Rectal smooth muscle tissue (tissue), 1 donor: Measurements from ENCODE around the gene DES.
"Not testable (repeated sequence)": the region's sequence is repeated elsewhere in the genome, so short reads cannot be mapped to it uniquely, and the experiment has no call there.

Experiments used
- H3K27ac ChIP-seq: one replicate; pipeline ENCODE4 v1.7.0; 2013; ENCODE audit warnings: low read depth, low read length, inconsistent platforms
- H3K27me3 ChIP-seq: one replicate; pipeline ENCODE4 v1.7.0; 2013; ENCODE audit warnings: low read length; ENCODE audit not compliant: control insufficient read depth, insufficient read depth
- H3K36me3 ChIP-seq: one replicate; pipeline ENCODE4 v1.7.0; 2013; ENCODE audit warnings: low read length; ENCODE audit not compliant: control insufficient read depth, insufficient read depth
- H3K4me1 ChIP-seq: one replicate; pipeline ENCODE4 v1.7.0; 2013; ENCODE audit warnings: low read length; ENCODE audit not compliant: control insufficient read depth, insufficient read depth
- H3K4me3 ChIP-seq: one replicate; pipeline ENCODE4 v1.7.0; 2013; ENCODE audit warnings: low read length
- H3K9ac ChIP-seq: one replicate; pipeline ENCODE4 v1.7.0; 2013; ENCODE audit warnings: low read length

Gene DES

DNA sequence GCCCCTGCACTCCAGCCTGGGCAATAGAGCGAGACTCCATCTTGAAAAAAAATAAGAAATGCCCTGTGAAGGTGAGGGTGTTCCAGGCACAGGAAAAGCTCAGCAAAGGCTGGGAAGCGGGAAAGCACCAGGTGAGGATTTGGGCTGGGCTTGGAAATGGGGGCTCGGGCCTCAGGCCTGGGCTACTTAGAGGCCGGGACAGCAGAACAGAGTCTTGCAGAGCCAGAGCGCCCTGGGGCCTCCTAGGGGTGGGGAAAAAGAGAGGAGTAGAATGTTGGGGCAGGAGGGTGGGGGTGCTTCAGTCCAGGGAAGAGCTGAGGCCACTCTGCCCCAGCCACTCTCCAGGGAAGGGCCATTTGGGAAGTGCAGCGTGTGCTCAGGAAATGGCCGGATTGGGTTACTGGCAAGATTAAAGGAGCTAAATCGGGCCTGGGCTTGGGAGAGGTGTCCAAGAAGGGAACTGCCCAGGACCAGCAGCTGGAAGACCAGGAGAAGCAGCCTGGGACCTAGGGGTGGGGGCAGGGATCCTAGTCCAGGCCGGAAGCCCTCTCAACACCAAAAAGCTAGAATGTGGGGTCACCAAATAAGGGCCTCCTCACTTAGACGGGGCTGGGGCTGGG is 13.8 kb upstream of the DES start:
- H3K4me1 ChIP-seq = peaks cover 44% of the 10 kb centered on the region
- no peak overlapping the region for H3K4me3 ChIP-seq
- no peaks in the 10 kb centered on the region for H3K36me3 ChIP-seq
- H3K27ac ChIP-seq = peak overlapping the region; percentile 98
- H3K9ac ChIP-seq = no peak overlapping the region
- H3K27me3 ChIP-seq = no peaks in the 10 kb centered on the region

DNA sequence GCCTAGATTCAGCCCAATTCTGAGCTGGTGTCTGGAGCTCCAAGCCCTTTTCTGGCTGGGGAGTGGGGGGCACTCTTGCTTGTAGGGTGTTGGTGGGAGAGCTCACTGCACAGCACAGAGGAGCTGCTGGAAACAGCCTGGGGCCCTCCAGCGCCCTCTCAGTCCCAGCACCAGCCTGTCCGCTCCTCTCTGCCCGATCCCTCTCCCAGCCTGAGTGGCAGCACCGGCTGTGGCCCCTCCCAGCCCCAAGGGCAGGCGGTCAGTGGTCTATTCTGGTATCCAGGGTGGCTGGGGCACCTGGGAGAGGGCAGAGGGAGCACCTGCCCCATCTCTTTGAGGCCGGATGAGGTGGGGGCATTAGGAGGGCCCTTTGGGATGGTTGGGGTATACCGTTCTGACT is 13.2 kb upstream of the DES start:
- H3K4me3 ChIP-seq = no peak overlapping the region
- peaks cover 44% of the 10 kb centered on the region for H3K4me1 ChIP-seq
- no peaks in the 10 kb centered on the region for H3K27me3 ChIP-seq
- peak overlapping the region; percentile 98 for H3K27ac ChIP-seq
- no peaks in the 10 kb centered on the region for H3K36me3 ChIP-seq
- no peak overlapping the region for H3K9ac ChIP-seq

DNA sequence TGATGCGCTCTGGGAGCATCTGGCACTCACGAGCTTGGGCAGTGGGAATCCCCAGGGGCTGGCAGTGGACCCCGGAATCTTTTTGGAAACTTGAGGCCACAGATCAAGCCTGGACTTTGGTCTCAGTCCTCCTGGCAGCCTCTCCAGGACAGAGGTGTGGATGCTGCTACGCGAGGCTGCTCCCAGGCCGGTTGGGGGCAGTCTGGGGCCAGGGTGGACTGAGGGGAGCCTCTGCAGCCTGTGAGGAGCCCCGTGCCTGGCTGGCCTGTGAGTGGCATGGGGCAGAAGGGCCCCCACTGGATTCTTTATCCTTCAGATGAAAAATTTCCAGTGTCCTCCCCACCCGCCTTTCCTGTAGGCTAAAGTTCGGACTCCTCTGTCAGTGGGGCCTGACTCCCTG is 12.7 kb upstream of the DES start:
- Histone ChIP-seq H3K4me1 (peaks cover 46% of the 10 kb centered on the region), H3K9ac (peak overlapping the region; percentile 38), H3K27ac (peak overlapping the region; percentile 98), H3K36me3 (no peaks in the 10 kb centered on the region), H3K27me3 (no peaks in the 10 kb centered on the region), H3K4me3 (no peak overlapping the region)

DNA sequence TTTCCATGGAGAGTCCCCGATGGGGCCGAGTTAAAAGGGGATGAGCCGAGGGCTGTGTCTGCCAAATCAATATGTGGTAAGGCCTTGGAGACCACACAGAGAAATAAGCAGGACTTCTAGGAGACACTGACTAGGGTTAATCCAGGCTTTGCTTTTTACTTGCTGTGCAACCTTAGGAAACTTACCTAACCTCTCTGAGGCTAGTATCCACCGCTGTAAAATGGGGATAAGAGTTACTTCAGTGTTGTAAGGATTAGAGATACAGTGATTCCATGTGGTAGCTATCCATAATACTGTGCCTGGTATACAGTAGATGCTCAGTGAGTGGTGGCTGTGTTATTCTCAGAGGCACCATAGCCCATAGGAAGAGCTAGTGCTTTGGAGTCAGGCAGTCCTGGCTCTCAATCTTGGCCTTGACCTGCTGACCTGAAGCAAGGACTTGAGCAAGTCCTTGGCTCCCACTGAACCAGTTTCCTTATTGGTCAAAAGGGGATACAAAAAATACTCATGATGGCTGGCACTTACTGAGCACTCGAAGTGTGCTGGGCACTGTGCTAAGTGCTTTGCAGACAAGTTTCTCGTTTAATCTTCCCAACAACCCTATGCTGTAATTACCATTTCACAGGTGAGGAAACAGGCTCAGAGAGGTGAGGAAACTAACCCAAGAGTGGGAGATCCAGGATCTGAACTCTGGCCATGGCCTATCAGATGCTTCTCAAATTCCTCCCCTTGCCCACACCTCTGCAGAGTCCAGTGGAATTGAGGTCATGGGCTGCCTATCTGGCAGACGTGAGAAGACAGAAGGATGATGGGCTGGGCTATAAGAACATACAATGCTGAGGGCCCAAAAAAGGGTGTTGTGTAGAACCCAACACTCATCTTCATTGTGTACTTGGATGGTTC is 12.0 kb upstream of the DES start:
- Histone ChIP-seq H3K9ac (peak overlapping the region; percentile 38), H3K36me3 (no peaks in the 10 kb centered on the region), H3K4me3 (peak overlapping the region; percentile 19), H3K4me1 (peaks cover 47% of the 10 kb centered on the region), H3K27me3 (no peaks in the 10 kb centered on the region), H3K27ac (peak overlapping the region; percentile 98)

DNA sequence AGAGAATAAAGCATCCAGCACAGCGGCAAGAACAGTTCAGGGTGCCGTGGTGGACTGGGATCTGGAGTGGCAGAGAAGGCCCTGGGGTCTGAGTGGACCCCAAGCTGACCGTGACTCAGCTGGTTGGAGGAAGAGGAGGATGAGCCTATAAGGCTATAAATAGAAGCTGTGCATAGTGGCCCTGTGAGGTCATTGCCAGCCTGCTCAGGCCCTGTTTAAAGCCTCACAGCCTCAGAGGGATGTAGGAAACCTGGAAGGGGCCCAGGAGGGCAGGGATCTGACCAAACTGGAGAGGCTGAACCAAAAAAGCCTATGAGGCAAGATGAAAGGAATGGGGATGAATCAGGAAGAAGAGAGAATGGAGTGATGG is 11.3 kb upstream of the DES start:
- H3K27me3 ChIP-seq = no peaks in the 10 kb centered on the region
- no peaks in the 10 kb centered on the region for H3K36me3 ChIP-seq
- H3K27ac ChIP-seq = peak overlapping the region; percentile 98
- peaks cover 47% of the 10 kb centered on the region for H3K4me1 ChIP-seq
- H3K9ac ChIP-seq = no peak overlapping the region
- H3K4me3 ChIP-seq = peak overlapping the region; percentile 19

DNA sequence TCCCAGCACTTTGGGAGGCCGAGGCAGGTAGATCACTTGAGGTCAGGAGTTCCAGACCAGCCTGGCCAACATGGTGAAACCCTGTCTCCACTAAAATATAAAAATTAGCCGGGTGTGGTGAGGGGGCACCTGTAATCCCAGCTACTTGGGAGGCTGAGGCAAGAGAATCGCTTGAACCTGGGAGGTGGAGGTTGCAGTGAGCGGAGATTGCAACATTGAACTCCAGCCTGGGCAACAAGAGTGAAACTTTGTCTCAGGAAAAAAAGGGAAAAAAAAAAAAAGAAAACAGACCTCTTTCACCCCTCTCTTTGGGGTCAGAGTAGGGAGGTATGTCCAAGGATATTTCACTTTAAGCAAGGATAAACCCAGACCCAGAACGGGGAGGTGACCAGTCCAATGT is 10.8 kb upstream of the DES start:
- Histone ChIP-seq H3K27ac (peak overlapping the region; percentile 98), H3K4me1 (peaks cover 47% of the 10 kb centered on the region)
- H3K36me3 ChIP-seq, H3K9ac ChIP-seq, H3K27me3 ChIP-seq, H3K4me3 ChIP-seq: not testable (repeated sequence)

DNA sequence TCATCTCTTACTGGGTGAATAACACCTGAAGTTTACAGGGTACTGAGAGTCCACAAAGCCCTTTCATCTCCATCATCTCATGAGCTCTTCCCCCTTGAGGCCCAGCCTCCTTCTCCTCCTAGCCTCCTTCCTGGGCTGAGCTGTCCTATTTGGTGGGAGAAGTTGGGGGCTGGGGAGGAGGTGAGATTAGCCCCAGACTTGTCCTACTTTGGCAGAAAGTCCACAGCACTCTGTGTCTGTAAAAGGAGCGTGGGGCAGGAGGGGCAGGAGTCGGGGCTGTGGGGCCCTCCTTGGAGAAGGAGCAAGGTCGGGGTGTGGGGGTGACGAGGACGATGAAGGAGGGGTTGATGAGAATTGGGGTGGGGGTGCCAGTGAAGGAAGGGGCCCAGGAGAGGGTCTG is 10.0 kb upstream of the DES start:
- peak overlapping the region; percentile 10 for H3K4me3 ChIP-seq
- H3K9ac ChIP-seq = no peak overlapping the region
- H3K36me3 ChIP-seq = no peaks in the 10 kb centered on the region
- peaks cover 47% of the 10 kb centered on the region for H3K4me1 ChIP-seq
- no peaks in the 10 kb centered on the region for H3K27me3 ChIP-seq
- peak overlapping the region; percentile 98 for H3K27ac ChIP-seq

DNA sequence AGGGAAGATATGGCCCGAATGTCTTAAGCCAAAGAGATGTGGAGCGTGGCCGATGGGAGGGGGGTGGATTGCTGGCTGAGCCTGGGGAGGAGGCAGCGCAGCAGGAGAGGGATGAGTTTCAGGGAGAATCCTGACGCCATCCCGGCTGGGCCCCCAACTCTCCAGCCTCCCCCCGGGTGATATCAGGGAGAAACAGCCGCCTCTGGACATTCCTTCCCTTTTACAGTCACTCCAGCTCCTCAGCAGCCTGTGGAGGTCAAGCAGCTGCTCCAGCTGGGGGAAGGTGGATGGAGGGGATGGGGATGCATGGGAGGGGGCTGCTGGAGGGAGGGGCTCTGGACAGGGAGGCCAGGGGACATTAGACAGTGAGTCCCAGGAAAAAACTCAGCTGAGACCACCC is 9.5 kb upstream of the DES start:
- Histone ChIP-seq H3K27ac (peak overlapping the region; percentile 98), H3K27me3 (no peaks in the 10 kb centered on the region), H3K36me3 (no peaks in the 10 kb centered on the region), H3K4me1 (peaks cover 47% of the 10 kb centered on the region), H3K4me3 (no peak overlapping the region), H3K9ac (no peak overlapping the region)

DNA sequence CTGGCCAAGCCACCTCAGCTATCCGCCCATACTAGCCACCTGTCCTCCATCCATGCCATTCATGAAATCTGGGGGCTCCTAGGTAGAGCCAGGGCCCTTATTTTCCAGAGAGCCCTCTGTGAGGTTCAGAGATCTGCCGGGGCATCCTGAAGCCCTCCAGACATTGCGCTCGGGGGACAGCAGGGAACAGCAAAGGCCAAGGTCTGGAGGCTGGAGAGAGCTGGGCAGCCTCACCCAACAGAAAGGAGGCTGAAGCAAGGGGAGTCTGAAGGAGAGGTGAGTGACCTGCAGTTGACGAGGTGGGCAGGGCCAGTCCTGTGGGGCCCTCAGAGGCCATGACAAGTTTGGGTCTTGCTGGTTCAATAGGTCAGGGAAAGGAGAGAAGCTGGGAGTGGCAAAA is 8.6 kb upstream of the DES start:
- no peaks in the 10 kb centered on the region for H3K36me3 ChIP-seq
- peak overlapping the region; percentile 98 for H3K27ac ChIP-seq
- H3K4me3 ChIP-seq = no peak overlapping the region
- no peak overlapping the region for H3K9ac ChIP-seq
- no peaks in the 10 kb centered on the region for H3K27me3 ChIP-seq
- peaks cover 43% of the 10 kb centered on the region for H3K4me1 ChIP-seq

DNA sequence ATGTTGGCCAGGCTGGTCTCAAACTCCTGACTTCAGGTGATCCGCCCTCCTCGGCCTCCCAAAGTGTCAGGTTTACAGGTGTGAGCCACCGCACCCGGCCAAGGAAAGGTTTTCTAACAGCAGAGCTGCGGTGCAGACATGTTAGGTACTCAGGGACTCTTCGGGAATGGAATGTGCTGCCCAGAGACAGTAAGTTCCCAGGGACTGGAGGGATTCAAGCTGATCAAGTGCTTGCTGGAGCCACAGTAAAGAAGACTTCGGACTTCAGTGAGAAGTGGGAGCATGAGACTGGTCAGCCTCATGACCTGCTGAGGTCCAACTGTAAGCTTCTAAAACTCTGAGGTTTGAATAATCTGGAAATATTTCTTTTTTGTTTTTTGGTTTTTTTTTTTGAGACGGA is 7.8 kb upstream of the DES start:
- no peak overlapping the region for H3K4me3 ChIP-seq
- no peaks in the 10 kb centered on the region for H3K36me3 ChIP-seq
- H3K27ac ChIP-seq = peak overlapping the region; percentile 98
- no peaks in the 10 kb centered on the region for H3K27me3 ChIP-seq
- no peak overlapping the region for H3K9ac ChIP-seq
- peaks cover 41% of the 10 kb centered on the region for H3K4me1 ChIP-seq

DNA sequence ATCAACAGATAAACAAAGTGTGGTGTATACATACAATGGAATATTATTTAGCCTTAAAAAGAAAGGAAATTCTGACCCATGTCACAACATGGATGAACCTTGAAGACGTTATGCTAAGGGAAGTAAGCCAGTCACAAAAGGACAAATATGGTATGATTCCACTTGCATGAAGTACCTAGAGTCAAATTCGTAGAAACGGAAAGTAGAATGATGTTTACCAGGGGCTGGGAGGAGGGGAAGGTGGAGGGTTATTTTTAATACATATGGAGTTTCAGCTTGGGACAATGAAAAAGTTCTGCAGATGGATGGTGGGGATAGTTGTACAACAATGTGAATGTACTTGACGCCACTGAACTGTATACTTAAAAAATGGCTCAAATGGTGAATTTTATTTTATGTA is 3.3 kb upstream of the DES start:
- Histone ChIP-seq H3K9ac (no peak overlapping the region), H3K27me3 (no peaks in the 10 kb centered on the region), H3K4me3 (no peak overlapping the region), H3K4me1 (peaks cover 30% of the 10 kb centered on the region), H3K36me3 (peaks cover under 1% of the 10 kb centered on the region), H3K27ac (peak overlapping the region; percentile 99)

DNA sequence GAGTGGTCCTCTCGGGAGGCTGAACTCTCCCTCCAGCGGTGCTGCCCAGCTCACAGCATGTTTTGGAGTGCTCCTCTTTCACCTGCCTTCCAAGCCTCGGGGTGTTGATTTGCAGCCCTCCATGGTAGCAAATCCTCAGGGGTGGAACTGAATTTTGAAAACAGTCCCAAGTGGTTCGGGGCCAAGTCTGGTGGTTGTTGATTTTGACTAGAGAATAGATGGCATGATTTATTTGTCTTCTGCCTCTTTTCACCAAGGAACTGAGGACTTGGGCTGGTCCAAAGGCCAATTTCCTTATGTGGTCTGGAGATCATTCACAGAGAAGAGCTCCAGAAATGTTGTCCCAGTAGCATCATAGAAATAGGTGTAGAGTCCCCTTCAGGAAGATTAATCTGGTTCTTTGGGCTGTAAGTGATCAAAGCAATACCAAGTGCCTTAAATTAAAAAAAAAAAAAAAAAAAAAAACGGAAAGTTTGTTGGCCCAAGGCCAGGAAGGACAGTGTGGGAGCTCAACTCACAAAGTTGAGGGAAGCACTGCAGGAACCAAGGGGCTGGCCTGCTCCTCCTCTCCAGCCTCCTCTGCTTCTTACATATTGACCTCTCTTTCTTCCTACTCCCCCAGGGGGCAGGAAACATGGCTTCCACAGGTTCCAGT is 2.5 kb upstream of the DES start:
- no peak overlapping the region for H3K4me3 ChIP-seq
- peaks cover 9% of the 10 kb centered on the region for H3K36me3 ChIP-seq
- H3K9ac ChIP-seq = no peak overlapping the region
- H3K27me3 ChIP-seq = no peaks in the 10 kb centered on the region
- peaks cover 27% of the 10 kb centered on the region for H3K4me1 ChIP-seq
- H3K27ac ChIP-seq = peak overlapping the region; percentile 99
